Common myeloid progenitor, CD34-positive (primary cell): ENCODE measurements around the gene IL12RB2.
A peak's percentile ranks its signal among the peaks of the same experiment; 100 is the strongest.

Experiments used
- CTCF ChIA-PET: fragments of 350-600 bp; sonication (Branson Sonifier 250); formaldehyde crosslinking; loops from one replicate; lab custom pipeline; 2021; ENCODE audit warnings: antibody characterized with exemption; lab: Charles Lee
- POLR2A ChIA-PET: fragments of 350-600 bp; sonication (Branson Sonifier 250); formaldehyde crosslinking; loops from one replicate; lab custom pipeline; 2021; ENCODE audit warnings: antibody characterized with exemption; lab: Charles Lee
- DNase-seq, 3 donors: peaks; one replicate each; pipeline versions ENCODE4 v3.0.0 to v3.0.0-alpha.2; 2013
- H3K27ac ChIP-seq, 2 experiments: 1 replicate in 1 of 2; 2 replicates in 1 of 2; pipeline ENCODE4 v1.7.0; 2013; ENCODE audit warnings: inconsistent platforms in 2 of 2, low read length in 2 of 2, mild to moderate bottlenecking in 2 of 2, low read depth in 1 of 2, moderate library complexity in 1 of 2; ENCODE audit not compliant: severe bottlenecking in 2 of 2, insufficient read depth in 1 of 2, poor library complexity in 1 of 2
- H3K27me3 ChIP-seq, 5 experiments: replicated peaks in 2 of 5; 1 replicate in 3 of 5; 2 replicates in 2 of 5; pipeline versions ENCODE4 v1.6.1 to v1.7.0; 2013; ENCODE audit warnings: low read length in 4 of 5, mild to moderate bottlenecking in 2 of 5, moderate library complexity in 2 of 5, inconsistent platforms in 1 of 5; ENCODE audit not compliant: insufficient read depth in 5 of 5, control insufficient read depth in 4 of 5
- H3K36me3 ChIP-seq, 4 experiments: 1 replicate in 2 of 4; 2 replicates in 2 of 4; pipeline versions ENCODE4 v1.6.1 to v1.7.0; 2013; ENCODE audit warnings: low read length in 3 of 4, control low read depth in 1 of 4, mild to moderate bottlenecking in 1 of 4; ENCODE audit not compliant: control insufficient read depth in 4 of 4, insufficient read depth in 4 of 4
- H3K4me1 ChIP-seq, 4 experiments: 1 replicate in 3 of 4; 2 replicates in 1 of 4; pipeline versions ENCODE4 v1.6.1 to v1.7.1; 2013; ENCODE audit warnings: low read length in 3 of 4, mild to moderate bottlenecking in 3 of 4, control low read depth in 1 of 4, inconsistent platforms in 1 of 4, moderate library complexity in 1 of 4; ENCODE audit not compliant: control insufficient read depth in 4 of 4, insufficient read depth in 4 of 4; ENCODE audit errors: control extremely low read depth in 1 of 4
- H3K4me3 ChIP-seq, 7 experiments: 1 replicate in 4 of 7; 2 replicates in 3 of 7; pipeline versions ENCODE4 v1.5.1 to v1.7.0; 2013; ENCODE audit warnings: mild to moderate bottlenecking in 7 of 7, low read length in 6 of 7, moderate library complexity in 6 of 7, inconsistent platforms in 2 of 7, low read depth in 2 of 7, control low read depth in 1 of 7; ENCODE audit not compliant: insufficient read depth in 4 of 7, control insufficient read depth in 1 of 7; ENCODE audit errors: extremely low read depth in 1 of 7
- H3K9me3 ChIP-seq, 5 experiments: 1 replicate in 4 of 5; 2 replicates in 1 of 5; pipeline versions ENCODE4 v1.6.1 to v1.7.1; 2013; ENCODE audit warnings: low read length in 4 of 5, mild to moderate bottlenecking in 2 of 5, inconsistent platforms in 1 of 5, low read depth in 1 of 5, moderate library complexity in 1 of 5; ENCODE audit not compliant: control insufficient read depth in 4 of 5, insufficient read depth in 2 of 5; ENCODE audit errors: control extremely low read depth in 1 of 5
- WGBS: methylation state at CpG from one replicate; pipeline ENCODE4 v1.1.5; 2013; ENCODE audit not compliant: insufficient coverage; 5-methylcytosine and 5-hydroxymethylcytosine counted together

The IL12RB2 gene

GRCh38 chr1:67333603-67334002 is 25.9 kb downstream of the IL12RB2 start:
- no peak for DNase-seq
- Histone ChIP-seq H3K4me3 (no peak overlapping the region), H3K36me3 (peaks cover 12 to 52% (median 18%) of the 10 kb centered on the region in 4 experiments), H3K9me3 (no peaks in the 10 kb centered on the region), H3K27ac (no peak overlapping the region), H3K4me1 (peaks cover 0 to 4% (median 0%) of the 10 kb centered on the region in 4 experiments), H3K27me3 (no peaks in the 10 kb centered on the region)
- ChIA-PET POLR2A (no interaction called here), CTCF (interaction anchor here (0.6 to 2.2 kb wide), 5 partner anchors 12 to 97 kb away, joined by 3 to 14 read pairs (median 4); no protein-coding TSS in a partner anchor)
- WGBS = 100% methylated on average over 1 of the region's 3 CpGs

DNA sequence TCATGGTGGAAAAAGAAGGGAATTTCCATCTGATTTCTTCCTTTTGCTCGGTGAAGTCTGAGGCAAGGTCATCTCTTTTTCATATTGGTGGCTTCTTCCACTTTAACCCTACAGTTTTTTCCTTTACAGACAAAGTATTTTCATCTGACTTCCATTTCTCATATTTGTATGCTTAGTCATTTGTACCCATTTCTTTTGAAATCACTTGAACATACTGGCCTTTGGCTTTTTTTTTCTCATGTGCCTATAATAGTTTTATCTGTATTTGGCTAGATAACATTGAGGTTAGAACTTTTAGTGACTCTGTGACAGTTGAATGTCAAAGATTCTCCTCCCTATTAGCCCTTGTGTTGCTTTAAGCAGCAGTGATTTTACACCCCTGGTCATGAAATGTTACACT is 27.7 kb downstream of the IL12RB2 start:
- Histone ChIP-seq H3K36me3 (peaks cover 10 to 59% (median 20%) of the 10 kb centered on the region in 4 experiments), H3K9me3 (no peaks in the 10 kb centered on the region), H3K4me1 (peaks cover 0 to 4% (median 0%) of the 10 kb centered on the region in 4 experiments), H3K4me3 (no peak overlapping the region), H3K27me3 (no peaks in the 10 kb centered on the region), H3K27ac (no peak overlapping the region)
- ChIA-PET POLR2A (no interaction called here), CTCF (interaction anchor here (0.9 kb wide), 1 partner anchor 98 kb away, joined by 3 read pairs; no protein-coding TSS in a partner anchor)
- no peak for DNase-seq
- WGBS = no CpG with 5 or more reads among the region's 1 CpG

DNA sequence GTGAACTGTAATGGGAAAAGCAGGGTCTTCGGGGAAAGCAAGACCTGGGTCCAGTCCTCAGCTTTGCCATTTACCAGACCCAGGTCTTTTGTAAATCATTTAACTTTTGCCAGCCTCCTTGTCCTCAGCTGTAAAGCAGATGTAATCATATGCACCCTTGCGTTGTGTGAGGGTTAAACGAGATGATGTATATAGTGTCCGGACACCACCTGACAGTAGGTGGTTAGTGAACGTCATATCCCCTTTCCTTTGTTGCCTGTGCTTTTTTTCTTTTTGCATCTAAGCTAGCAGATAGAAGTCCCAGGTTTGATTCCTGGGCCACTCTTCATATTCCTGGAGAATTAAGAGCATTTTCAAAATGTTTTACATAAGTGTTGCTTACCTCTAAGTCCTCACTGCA is 28.5 kb downstream of the IL12RB2 start:
- CTCF ChIA-PET = interaction anchor here (0.8 to 1.3 kb wide), 6 partner anchors 9 to 190 kb away, joined by 3 to 5 read pairs (median 3); no protein-coding TSS in a partner anchor
- no peak for DNase-seq
- no peaks in the 10 kb centered on the region for H3K27me3 ChIP-seq
- H3K9me3 ChIP-seq = no peaks in the 10 kb centered on the region
- peaks cover 0 to 4% (median 0%) of the 10 kb centered on the region in 4 experiments for H3K4me1 ChIP-seq
- no peak overlapping the region for H3K4me3 ChIP-seq
- peaks cover 12 to 53% (median 22%) of the 10 kb centered on the region in 4 experiments for H3K36me3 ChIP-seq
- POLR2A ChIA-PET = no interaction called here
- no peak overlapping the region for H3K27ac ChIP-seq
- WGBS = 100% methylated on average over 1 of the region's 5 CpGs

GRCh38 chr1:67336783-67337182 is 29.1 kb downstream of the IL12RB2 start:
- Histone ChIP-seq H3K27me3 (no peaks in the 10 kb centered on the region), H3K36me3 (peaks cover 12 to 48% (median 22%) of the 10 kb centered on the region in 4 experiments), H3K9me3 (no peaks in the 10 kb centered on the region), H3K27ac (no peak overlapping the region), H3K4me1 (peaks cover 0 to 4% (median 0%) of the 10 kb centered on the region in 4 experiments), H3K4me3 (no peak overlapping the region)
- WGBS = 77% methylated on average over 3 of the region's 6 CpGs
- peak in 1 of 3 donors; percentile 7 for DNase-seq
- ChIA-PET POLR2A (no interaction called here), CTCF (interaction anchor here (0.8 to 1.3 kb wide), 5 partner anchors 8 to 191 kb away, joined by 3 to 5 read pairs (median 3); no protein-coding TSS in a partner anchor)

DNA sequence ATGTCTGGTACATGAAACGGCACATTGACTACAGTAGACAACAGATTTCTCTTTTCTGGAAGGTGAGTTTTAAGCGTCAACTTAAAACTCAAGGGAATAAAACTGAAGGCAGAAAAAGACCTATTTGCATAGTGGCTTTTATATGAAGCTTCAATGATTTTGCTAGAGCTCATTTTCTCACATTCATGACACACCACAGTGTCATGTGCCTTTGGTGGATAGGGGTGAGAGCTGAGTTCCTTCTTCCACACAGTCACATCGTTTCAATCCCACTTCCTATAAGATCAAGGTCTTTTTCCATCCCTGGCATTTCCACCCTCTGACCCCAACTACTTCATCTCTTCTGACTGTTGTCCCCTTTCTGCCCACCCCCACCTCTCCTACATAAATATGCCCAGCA is 31.0 kb downstream of the IL12RB2 start:
- Histone ChIP-seq H3K4me1 (peaks cover 0 to 4% (median 0%) of the 10 kb centered on the region in 4 experiments), H3K36me3 (peaks cover 13 to 43% (median 20%) of the 10 kb centered on the region in 4 experiments), H3K4me3 (no peak overlapping the region), H3K27me3 (no peaks in the 10 kb centered on the region), H3K27ac (no peak overlapping the region), H3K9me3 (no peaks in the 10 kb centered on the region)
- no peak for DNase-seq
- WGBS = 79% methylated on average over 3 of the region's 3 CpGs
- ChIA-PET CTCF (interaction anchor here (0.6 to 2.4 kb wide), 4 partner anchors 9 to 382 kb away, joined by 3 to 6 read pairs (median 4); no protein-coding TSS in a partner anchor), POLR2A (no interaction called here)

DNA sequence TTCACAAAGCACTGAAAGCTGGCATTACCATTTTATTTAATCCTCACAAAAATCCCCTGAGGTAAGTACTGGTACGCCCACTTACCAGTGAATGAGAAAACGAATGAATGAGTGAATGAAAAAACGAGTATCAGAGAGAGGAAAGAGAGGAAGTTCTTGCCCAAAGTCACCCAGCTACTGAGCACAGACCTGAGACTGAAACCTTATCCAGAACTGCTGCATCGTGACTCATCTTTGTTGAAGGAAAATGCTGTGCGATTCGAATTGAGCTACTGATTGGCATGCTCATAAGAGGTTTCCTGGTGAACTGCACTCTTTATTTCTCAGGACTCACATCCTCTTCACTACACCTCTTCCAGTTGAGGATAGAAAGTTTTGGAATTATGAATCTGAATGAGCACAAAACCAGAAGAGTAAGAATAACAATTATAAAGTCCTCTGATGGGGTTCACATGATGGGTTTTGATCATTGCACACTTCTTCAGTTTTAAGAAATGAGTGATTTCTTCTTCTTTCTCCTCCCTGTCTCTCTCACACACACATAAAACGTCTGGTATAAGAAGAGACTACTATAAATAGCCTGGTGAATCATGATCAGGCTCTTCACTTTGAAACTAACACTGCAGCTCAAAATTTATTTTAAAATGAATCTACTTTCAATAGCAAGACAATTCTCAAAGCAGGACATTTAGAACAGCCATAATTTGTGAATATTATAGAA is 32.1 kb downstream of the IL12RB2 start:
- CTCF ChIA-PET = interaction anchor here (1.0 to 2.4 kb wide), 6 partner anchors 8 to 161 kb away, joined by 3 to 6 read pairs (median 4); no protein-coding TSS in a partner anchor
- Histone ChIP-seq H3K4me1 (peaks cover 0 to 4% (median 0%) of the 10 kb centered on the region in 4 experiments), H3K4me3 (no peak overlapping the region), H3K27ac (no peak overlapping the region), H3K36me3 (peaks cover 6 to 35% (median 17%) of the 10 kb centered on the region in 4 experiments), H3K27me3 (no peaks in the 10 kb centered on the region), H3K9me3 (no peaks in the 10 kb centered on the region)
- no peak for DNase-seq
- POLR2A ChIA-PET = interaction anchor here (1.5 kb wide), 1 partner anchor 90 kb away, joined by 3 read pairs; the partner anchor contains the start of gene SERBP1
- WGBS = 100% methylated on average over 1 of the region's 7 CpGs
